Endothelial cell of umbilical vein (primary cell): ENCODE data around the gene TMEM87B. TPM values are rescaled to one million over a fixed set of nuclear protein-coding genes. Genes with fewer than 3 reads are reported as not detected.

Experiments
- BruUV-seq: library from RNA; stranded (reverse); fragments of 400-500 nt; replicated peaks from 2 replicates; lab custom pipeline; 2021; lab: Mats Ljungman, UMichigan
- CTCF ChIA-PET: fragments of 300-600, 350-600 bp; sonication (Branson Sonifier 250); formaldehyde crosslinking; loops from one replicate; lab custom pipeline; 2021; ENCODE audit warnings: antibody characterized with exemption, inconsistent platforms; lab: Charles Lee
- POLR2A ChIA-PET: fragments of 300-600, 350-600 bp; sonication (Branson Sonifier 250); formaldehyde crosslinking; loops from one replicate; lab custom pipeline; 2021; ENCODE audit warnings: antibody characterized with exemption, inconsistent platforms; lab: Charles Lee
- DNase-seq: peaks from one replicate; pipeline ENCODE4 v3.0.0-alpha.2; 2011; ENCODE audit warnings: low read depth, low spot score
- FAIRE-seq: peaks from 2 replicates; lab custom pipeline; 2011; peaks lifted over from hg19 to GRCh38; lab: Jason Lieb, UNC
- H2AFZ ChIP-seq: 2 replicates; pipeline ENCODE4 v1.6.0; 2012; ENCODE audit warnings: low read depth, low read length, control low read depth, inconsistent platforms
- H3K27ac ChIP-seq: 2 replicates; pipeline ENCODE4 v1.5.1; 2011; ENCODE audit warnings: low read depth, mild to moderate bottlenecking, control low read depth, low read length, moderate library complexity; ENCODE audit not compliant: insufficient read depth
- H3K27me3 ChIP-seq, 2 experiments: 2 replicates each; pipeline versions ENCODE4 v1.6.0 to v1.6.1; 2011; ENCODE audit warnings: low read length in 2 of 2, mixed read lengths in 1 of 2; ENCODE audit not compliant: control insufficient read depth in 2 of 2, insufficient read depth in 2 of 2
- H3K36me3 ChIP-seq, 2 experiments: 2 replicates in 1 of 2; 3 replicates in 1 of 2; pipeline ENCODE4 v1.5.1; 2011; ENCODE audit warnings: low read length in 2 of 2, mild to moderate bottlenecking in 1 of 2, moderate library complexity in 1 of 2; ENCODE audit not compliant: control insufficient read depth in 2 of 2, insufficient read depth in 2 of 2; ENCODE audit errors: extremely low read depth in 1 of 2
- H3K4me1 ChIP-seq: 3 replicates; pipeline ENCODE4 v1.5.1; 2011; ENCODE audit warnings: mild to moderate bottlenecking, low read length; ENCODE audit not compliant: control insufficient read depth, insufficient read depth; ENCODE audit errors: extremely low read depth
- H3K4me2 ChIP-seq: 2 replicates; pipeline ENCODE4 v1.6.1; 2011; ENCODE audit warnings: low read length, control low read depth, mixed read lengths; ENCODE audit not compliant: insufficient read depth
- H3K4me3 ChIP-seq, 3 experiments: fragments of 200-600 bp in 1 of 3; sonication (generic), shearing (Covaris generic) in 1 of 3; replicated peaks in 1 of 3; 2 replicates each; pipeline ENCODE4 v1.5.1; 2011 to 2016; ENCODE audit warnings: control low read depth in 3 of 3, low read length in 3 of 3, mild to moderate bottlenecking in 2 of 3, inconsistent platforms in 1 of 3, low read depth in 1 of 3, moderate library complexity in 1 of 3; ENCODE audit not compliant: insufficient read depth in 1 of 3
- H3K79me2 ChIP-seq: 2 replicates; pipeline ENCODE4 v1.6.0; 2012; ENCODE audit warnings: low read length, inconsistent platforms; ENCODE audit not compliant: control insufficient read depth, insufficient read depth
- H3K9ac ChIP-seq: replicated peaks from 2 replicates; pipeline ENCODE3; 2011; ENCODE audit warnings: low read length, control low read depth; ENCODE audit not compliant: insufficient read depth; ENCODE audit errors: extremely low read depth
- H3K9me1 ChIP-seq: replicated peaks from 3 replicates; pipeline ENCODE4 v1.6.0; 2011; ENCODE audit warnings: mild to moderate bottlenecking, low read length; ENCODE audit not compliant: control insufficient read depth, insufficient read depth; ENCODE audit errors: extremely low read depth
- H3K9me3 ChIP-seq: replicated peaks from 2 replicates; pipeline ENCODE4 v1.5.1; 2012; ENCODE audit warnings: low read length, inconsistent platforms; ENCODE audit not compliant: control insufficient read depth, insufficient read depth
- H4K20me1 ChIP-seq: replicated peaks from 2 replicates; pipeline ENCODE3; 2011; ENCODE audit warnings: mild to moderate bottlenecking, low read length; ENCODE audit not compliant: control insufficient read depth, insufficient read depth; ENCODE audit errors: extremely low read depth
- FOS ChIP-seq: IDR thresholded peaks from 2 replicates; pipeline ENCODE4 v1.6.1; 2011; ENCODE audit warnings: mild to moderate bottlenecking, low read length, moderate library complexity, borderline replicate concordance; ENCODE audit not compliant: insufficient read depth
- MYC ChIP-seq: IDR thresholded peaks from one replicate; pipeline ENCODE4 v1.6.1; 2011; ENCODE audit warnings: mild to moderate bottlenecking, low read depth, low read length
- POLR2A ChIP-seq: IDR thresholded peaks from 2 replicates; pipeline ENCODE4 v1.6.1; 2012; ENCODE audit warnings: low read depth, mild to moderate bottlenecking, control low read depth, low read length
- POLR2AphosphoS5 ChIP-seq: IDR thresholded peaks from 2 replicates; pipeline ENCODE4 v1.6.1; 2012; ENCODE audit warnings: low read depth, mild to moderate bottlenecking, control low read depth, low read length, moderate library complexity; ENCODE audit not compliant: insufficient read depth
- dilution Hi-C: fragments of 300-500 bp; cut with MboI; formaldehyde crosslinking; loops from one replicate; pipeline ENCODE4 v1.15.0; 2019; ENCODE audit warnings: low sequenced_read_pairs; ENCODE audit not compliant: extremely low pct_ligation_motif_present
- intact Hi-C: fragments of 100-400 bp; cut with micrococcal nuclease; formaldehyde crosslinking; loops from one replicate; pipeline ENCODE4 v1.10.0; 2022
- polyA plus RNA-seq, 4 experiments: library from polyadenylated mRNA; depleted of rRNA in 3 of 4; stranded (reverse) in 3 of 4; unstranded in 1 of 4; fragments of >200 nt; gene quantifications; 2 replicates each; pipeline versions ENCODE4 v1.2.1 to v1.2.3, GENCODE V29; 2011 to 2012; ENCODE audit warnings: missing spikeins in 1 of 4
- total RNA-seq: library from RNA; stranded (reverse); gene quantifications from 2 replicates; pipeline ENCODE4 v1.2.3, GENCODE V29; 2021
- TF ChIP-seq, protein P1 (sequence below), 2 donors: IDR thresholded peaks; 1 replicate in 1 of 2; 2 replicates in 1 of 2; pipeline ENCODE4 v1.5.1; 2011; ENCODE audit warnings: low read length in 2 of 2, mild to moderate bottlenecking in 2 of 2, moderate library complexity in 2 of 2, control low read depth in 1 of 2, inconsistent platforms in 1 of 2, low read depth in 1 of 2; ENCODE audit not compliant: insufficient read depth in 1 of 2; ENCODE audit errors: extremely low read depth in 1 of 2

The TMEM87B gene
- total and polyA plus RNA-seq, 2 donors (not counting 3 experiments of a cell fraction or from before 2014, with no cell fraction given) = 17.6 to 21.5 TPM

DNA sequence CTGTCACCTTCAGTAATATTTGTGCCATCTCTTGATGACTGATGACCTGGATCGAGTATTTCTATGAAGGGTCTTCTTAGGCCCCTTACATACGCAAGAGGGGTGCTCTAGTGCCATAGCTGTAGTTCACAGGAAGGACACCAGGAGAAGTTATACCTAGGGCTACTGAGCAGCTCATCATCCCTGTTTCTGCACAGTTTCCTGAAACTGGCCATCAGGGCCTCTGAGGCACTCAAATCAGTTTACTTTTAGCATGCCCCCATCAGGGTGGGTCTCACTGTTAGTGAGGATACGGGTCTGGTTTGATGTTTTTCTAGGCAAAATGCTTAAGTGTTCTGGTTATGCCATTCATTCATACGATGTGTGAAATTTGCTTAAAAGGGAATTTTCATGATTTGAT, 63.1 kb downstream of the TMEM87B start:
- POLR2A ChIA-PET = no interaction called here
- FAIRE-seq (no peak), DNase-seq (no peak)
- no peaks in the 10 kb centered on the region for H4K20me1 ChIP-seq
- no peaks in the 10 kb centered on the region for H3K79me2 ChIP-seq
- H3K36me3 ChIP-seq = peaks cover 5 to 12% of the 10 kb centered on the region in 2 experiments
- no peaks in the 10 kb centered on the region for H3K4me1 ChIP-seq
- intact Hi-C loops (loop anchor here (2.0 kb wide), 1 partner anchor 231 kb away; no protein-coding TSS in a partner anchor), dilution Hi-C loops (no loop called here)
- no peak overlapping the region for H2AFZ ChIP-seq
- H3K9me1 ChIP-seq = no peaks in the 10 kb centered on the region
- TF ChIP-seq, protein P1, sequence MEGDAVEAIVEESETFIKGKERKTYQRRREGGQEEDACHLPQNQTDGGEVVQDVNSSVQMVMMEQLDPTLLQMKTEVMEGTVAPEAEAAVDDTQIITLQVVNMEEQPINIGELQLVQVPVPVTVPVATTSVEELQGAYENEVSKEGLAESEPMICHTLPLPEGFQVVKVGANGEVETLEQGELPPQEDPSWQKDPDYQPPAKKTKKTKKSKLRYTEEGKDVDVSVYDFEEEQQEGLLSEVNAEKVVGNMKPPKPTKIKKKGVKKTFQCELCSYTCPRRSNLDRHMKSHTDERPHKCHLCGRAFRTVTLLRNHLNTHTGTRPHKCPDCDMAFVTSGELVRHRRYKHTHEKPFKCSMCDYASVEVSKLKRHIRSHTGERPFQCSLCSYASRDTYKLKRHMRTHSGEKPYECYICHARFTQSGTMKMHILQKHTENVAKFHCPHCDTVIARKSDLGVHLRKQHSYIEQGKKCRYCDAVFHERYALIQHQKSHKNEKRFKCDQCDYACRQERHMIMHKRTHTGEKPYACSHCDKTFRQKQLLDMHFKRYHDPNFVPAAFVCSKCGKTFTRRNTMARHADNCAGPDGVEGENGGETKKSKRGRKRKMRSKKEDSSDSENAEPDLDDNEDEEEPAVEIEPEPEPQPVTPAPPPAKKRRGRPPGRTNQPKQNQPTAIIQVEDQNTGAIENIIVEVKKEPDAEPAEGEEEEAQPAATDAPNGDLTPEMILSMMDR (IDR thresholded peaks at IDR 0.05; ENCODE audit: extremely low read depth in 1 of 2, insufficient read depth in 1 of 2, low read depth in 1 of 2, low read length in 2 of 2) = peak in 1 of 2 donors; percentile 6
- TF ChIP-seq POLR2A (no peak), POLR2AphosphoS5 (no peak)
- H3K27ac ChIP-seq = no peak overlapping the region
- no peak overlapping the region for H3K9ac ChIP-seq
- BruUV-seq = no TSS peak
- no peaks in the 10 kb centered on the region for H3K27me3 ChIP-seq
- no peak overlapping the region for H3K4me2 ChIP-seq
- no peak overlapping the region for H3K4me3 ChIP-seq
- no peaks in the 10 kb centered on the region for H3K9me3 ChIP-seq
- CTCF ChIA-PET = interaction anchor here (0.9 to 1.3 kb wide), 2 partner anchors 85 to 315 kb away, joined by 3 to 4 read pairs; partner anchors contain the start of gene RGPD8

DNA sequence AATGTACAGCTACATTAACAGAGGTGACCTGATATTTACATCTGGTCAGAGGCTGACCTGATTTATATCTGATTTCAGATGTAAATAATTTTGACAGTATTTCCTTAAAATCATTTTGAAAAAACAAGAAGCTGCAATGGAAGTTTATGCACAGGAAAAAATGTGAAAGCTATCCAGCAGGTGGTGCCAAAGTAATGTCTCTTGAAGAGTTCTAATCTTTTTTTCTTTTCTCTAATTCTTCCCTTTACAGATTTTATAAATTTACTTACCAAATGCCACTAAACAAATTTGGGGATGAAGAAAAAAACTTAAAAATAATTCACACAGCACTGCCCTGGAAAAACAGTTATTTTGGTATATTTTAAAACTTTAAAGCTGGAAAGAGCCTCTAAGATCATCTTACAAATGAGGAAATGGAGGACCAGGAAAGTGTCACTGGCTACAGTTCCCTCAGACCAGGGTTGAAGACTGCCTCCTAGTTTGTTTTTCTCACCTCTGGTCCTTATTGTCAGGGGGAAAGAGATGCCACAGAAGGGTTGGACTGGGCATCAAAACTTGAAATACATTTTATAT, 66.7 kb downstream of the TMEM87B start:
- no peak overlapping the region for H3K4me2 ChIP-seq
- dilution Hi-C loops = no loop called here
- no peak overlapping the region for H3K27ac ChIP-seq
- H3K9ac ChIP-seq = no peak overlapping the region
- H3K36me3 ChIP-seq = peaks cover 5 to 7% of the 10 kb centered on the region in 2 experiments
- no peaks in the 10 kb centered on the region for H3K9me3 ChIP-seq
- no peaks in the 10 kb centered on the region for H4K20me1 ChIP-seq
- no peaks in the 10 kb centered on the region for H3K4me1 ChIP-seq
- H3K9me1 ChIP-seq = no peaks in the 10 kb centered on the region
- H3K4me3 ChIP-seq = no peak overlapping the region
- TF ChIP-seq MYC (no peak), POLR2A (no peak), FOS (no peak)
- TF ChIP-seq, protein P1 (IDR thresholded peaks at IDR 0.05; ENCODE audit: extremely low read depth in 1 of 2, insufficient read depth in 1 of 2, low read depth in 1 of 2, low read length in 2 of 2) = peak; percentile 30 to 49
- POLR2A ChIA-PET = interaction anchor here (0.6 kb wide), 1 partner anchor 312 kb away, joined by 6 read pairs; the partner anchor contains the start of gene RGPD8
- BruUV-seq = no TSS peak
- intact Hi-C loops = loop anchor here (2.0 to 5.0 kb wide), 4 partner anchors 136 to 461 kb away; partner anchors contain the start of genes CHCHD5, RGPD8 and ZC3H8
- CTCF ChIA-PET = interaction anchor here (0.6 to 1.9 kb wide), 33 partner anchors 9 to 459 kb away, joined by 3 to 33 read pairs (median 4); partner anchors contain the start of genes ANAPC1, RGPD8, TMEM87B and ZC3H8
- no peaks in the 10 kb centered on the region for H3K27me3 ChIP-seq
- no peak overlapping the region for H2AFZ ChIP-seq
- no peaks in the 10 kb centered on the region for H3K79me2 ChIP-seq
- DNase-seq = peak; percentile 77
- FAIRE-seq = peak; percentile 79
